Fibroblast of skin of right biceps (primary cell): ENCODE measurements around the gene SSB.
"Not testable (repeated sequence)": the region's sequence is repeated elsewhere in the genome, so short reads cannot be mapped to it uniquely, and the experiment has no call there.

Experiments
- DNase-seq: peaks from one replicate; pipeline ENCODE4 v3.0.0-alpha.2; 2013

Gene SSB

DNA sequence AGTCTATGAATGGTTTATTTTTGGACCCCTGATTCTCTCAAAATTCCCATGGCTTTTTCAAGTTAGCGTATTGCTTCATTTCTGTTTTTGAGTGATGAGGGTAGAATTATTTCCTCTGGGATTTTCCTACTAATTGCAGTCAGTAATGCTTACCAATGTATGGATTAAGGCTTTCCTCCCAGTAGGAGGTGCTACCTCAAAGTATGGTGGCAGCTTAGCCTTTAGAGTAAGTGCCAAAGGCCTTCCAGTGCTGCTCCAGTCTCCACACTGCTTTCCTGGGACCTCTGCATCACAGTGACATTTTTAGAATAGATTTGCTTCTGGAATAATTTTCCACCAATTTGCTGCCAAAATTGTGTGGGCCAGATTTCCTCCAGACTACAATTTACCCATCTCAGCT, 16.2 kb upstream of the SSB start:
- no peak for DNase-seq

DNA sequence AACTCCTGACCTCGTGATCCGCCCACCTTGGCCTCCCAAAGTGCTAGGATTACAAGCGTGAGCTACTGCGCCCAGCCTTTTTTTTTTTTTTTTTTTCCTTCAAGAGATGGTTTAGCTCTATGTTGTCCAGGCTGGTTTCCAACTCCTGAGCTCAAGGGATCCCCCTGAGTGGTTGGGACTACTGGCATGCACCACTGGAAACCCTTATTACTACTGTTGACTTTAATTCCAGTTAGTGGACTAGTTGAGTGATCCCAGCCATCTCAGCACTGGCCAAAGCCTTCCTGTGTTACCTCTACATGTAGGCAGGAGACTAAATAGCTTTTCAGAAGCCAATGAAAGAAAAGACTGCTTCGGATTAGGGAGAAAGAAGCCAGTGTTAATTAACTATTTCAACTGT, 8.1 kb upstream of the SSB start:
- no peak for DNase-seq

DNA sequence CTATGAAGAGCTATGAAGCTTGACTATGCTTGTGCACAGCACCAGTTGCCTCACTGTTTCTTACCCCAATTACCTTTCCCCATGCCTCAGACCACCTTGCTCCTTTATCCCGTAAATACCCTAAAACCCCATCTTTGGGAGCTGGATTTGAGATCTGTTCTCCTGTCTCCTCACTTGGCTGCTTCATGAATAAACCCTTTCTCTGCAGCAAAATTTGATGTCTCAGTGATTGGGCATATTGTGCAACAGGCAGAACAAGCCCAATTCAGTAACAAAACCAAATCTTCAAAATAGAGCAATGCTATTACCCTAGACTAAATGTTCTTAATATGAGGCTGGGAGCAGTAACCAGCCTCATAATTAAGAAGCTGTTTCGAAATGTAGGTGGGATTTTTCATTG, 3.5 kb upstream of the SSB start:
- DNase-seq: no peak

DNA sequence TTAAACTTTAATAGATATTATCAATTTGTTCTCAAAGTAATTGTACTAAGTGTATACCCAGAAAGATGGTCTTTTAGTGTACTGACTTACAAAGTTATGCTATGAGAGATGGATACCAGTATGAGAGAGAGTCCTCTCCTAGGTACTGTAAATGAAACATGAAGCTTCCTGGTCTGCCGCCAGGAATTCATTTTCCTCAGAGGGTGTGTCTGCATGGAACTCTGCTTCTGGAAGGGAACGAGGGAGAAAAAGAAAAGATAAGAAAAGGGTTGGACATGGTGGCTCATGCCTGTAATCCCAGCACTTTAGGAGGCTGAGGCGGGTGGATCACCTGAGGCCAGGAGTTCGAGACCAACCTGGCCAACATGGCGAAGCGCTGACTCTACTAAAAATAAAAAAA, 2.2 kb upstream of the SSB start:
- no peak for DNase-seq

DNA sequence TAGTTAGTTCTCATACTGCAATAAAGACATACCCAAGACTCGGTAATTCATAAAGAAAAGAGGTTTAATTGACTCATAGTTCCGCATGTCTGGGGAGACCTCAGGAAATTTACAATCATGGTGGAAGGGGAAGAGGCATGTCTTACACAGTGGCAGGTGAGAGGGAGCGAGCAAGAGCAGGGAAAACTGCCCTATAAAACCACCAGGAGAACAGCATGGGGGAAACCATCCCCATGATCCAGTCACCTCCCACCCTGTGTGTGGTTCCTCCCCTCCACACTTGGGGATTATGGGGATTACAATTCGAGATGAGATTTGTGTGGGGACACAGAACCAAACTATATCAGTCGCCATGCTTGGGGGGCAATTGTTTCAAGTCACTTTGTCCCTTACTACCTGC, 1.1 kb upstream of the SSB start:
- DNase-seq: no peak

DNA sequence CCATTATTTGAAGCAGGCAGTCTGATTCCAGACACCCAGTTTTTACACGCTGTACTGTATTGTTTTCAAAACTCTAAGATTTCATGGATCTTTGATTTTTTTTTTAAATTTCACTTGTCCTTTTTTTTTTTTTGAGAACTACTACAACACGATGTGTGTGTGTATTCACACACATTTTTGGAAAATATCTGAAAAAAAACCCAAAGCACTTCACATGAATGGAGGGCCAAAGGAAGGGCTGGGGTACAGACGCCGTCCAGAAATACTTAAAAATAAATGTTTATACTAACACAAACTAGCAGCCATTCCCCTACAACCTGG, 314 bp upstream of the SSB start:
- no peak for DNase-seq

DNA sequence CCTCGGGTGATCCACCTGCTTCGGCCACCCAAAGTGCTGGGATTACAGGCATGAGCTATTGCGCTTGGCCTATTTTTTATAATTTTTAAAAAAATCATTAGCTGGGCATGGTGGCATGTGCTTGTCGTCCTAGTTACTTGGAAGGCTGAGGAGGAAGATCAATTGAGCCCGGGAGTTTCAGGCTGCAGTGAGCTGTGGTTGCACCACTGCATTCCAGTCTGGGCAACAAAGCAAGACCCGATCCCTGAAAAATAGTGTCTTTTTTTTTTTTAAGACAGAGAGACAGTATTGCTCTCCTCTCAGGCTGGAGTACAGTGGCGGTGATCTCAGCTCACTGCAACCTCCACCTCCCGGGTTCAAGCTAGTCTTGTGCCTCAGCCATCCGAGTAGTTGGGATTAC, 4.8 kb downstream of the SSB start:
- no peak for DNase-seq

DNA sequence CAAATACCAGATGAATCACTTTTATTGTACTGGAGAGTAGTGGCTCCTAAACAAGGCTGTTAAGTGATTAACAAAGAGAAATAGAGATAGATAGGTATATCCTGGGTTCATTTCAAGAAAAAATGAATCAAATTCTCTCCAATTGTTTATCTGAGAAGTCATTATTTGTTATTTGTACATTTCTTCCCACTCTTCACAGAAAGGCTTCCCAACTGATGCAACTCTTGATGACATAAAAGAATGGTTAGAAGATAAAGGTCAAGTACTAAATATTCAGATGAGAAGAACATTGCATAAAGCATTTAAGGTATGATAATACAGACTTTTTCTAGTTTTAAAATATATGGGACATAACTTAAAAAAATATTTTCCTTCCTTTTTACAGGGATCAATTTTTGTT, 7.9 kb downstream of the SSB start:
- no peak for DNase-seq

DNA sequence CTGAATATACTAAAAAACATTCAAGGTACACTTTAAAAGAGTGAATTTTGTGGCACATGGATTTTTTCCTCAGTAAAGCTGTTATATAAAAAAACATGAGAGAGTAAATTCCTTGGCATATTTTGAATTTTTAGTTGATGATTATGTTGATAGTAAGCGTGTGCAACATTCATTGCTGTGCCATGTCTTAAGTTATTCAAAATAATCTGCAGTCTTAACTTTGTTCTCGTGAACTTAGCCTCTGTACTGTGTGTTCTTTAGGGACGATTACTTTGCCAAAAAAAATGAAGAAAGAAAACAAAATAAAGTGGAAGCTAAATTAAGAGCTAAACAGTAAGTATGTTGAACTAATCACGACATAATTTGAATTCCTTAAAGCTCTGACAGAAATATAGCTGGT, 9.6 kb downstream of the SSB start:
- DNase-seq: peak; percentile 70

DNA sequence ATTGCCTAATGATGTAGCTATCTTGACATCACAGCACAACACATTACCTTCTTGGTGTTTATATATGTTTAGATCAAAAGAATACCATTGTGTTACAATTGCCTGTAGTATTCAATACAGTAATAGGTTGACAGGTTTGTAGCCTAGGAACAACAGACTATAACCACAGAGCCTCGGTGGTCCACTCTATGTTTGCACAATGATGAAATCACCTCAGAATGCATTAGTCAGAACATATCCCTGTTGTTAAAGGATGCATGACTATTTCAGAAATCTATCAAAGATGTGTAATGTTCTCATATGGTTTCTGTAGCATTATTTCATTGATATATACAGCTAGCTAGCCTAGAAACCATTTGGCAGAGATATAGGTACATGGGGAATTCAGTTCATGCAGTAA, 17.2 kb downstream of the SSB start:
- DNase-seq: peak; percentile 89

DNA sequence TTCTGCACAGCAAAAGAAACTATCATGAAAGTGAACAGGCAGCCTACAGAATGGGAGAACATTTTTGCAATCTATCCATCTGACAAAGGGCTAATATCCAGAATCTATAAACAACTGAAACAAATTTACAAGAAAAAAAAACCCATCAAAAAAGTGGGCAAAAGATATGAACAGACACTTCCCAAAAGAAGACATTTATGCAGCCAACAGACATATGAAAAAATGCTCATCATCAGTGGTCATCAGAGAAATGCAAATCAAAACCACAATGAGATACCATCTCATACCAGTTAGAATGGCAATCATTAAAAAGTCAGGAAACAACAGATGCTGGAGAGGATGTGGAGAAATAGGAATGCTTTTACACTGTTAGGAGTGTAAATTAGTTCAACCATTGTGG, 18.3 kb downstream of the SSB start:
- DNase-seq: not testable (repeated sequence)

DNA sequence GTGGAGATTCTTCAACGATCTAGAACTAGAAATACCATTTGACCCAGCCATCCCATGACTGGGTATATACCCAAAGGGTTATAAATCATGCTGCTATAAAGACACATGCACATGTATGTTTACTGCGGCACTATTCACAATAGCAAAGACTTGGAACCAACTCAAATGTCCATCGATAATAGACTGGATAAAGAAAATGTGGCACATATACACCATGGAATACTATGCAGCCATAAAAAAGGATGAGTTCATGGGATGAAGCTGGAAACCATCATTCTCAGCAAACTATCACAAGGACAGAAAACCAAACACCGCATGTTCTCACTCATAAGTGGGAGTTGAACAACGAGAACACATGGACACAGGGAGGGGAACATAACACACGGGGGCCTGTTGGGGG, 18.7 kb downstream of the SSB start:
- not testable (repeated sequence) for DNase-seq

DNA sequence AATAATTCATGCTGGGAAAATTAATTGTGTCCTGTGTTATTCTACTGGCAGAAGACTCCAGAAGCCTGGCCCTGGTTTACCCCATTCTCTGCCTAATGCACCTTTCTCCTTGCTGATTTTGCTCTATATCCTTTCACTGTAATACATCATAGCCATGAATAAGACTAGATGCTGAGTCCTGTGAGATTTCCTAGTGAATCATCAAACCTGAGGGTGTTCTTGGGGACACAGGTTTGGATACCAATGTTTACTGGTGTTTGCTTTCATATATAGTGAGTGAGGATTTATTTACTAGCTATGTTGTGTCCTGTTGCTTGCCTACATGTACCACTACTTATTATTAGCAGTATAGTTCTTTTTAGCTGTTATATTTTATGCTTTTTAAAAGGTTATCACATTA, 19.6 kb downstream of the SSB start:
- DNase-seq: no peak

DNA sequence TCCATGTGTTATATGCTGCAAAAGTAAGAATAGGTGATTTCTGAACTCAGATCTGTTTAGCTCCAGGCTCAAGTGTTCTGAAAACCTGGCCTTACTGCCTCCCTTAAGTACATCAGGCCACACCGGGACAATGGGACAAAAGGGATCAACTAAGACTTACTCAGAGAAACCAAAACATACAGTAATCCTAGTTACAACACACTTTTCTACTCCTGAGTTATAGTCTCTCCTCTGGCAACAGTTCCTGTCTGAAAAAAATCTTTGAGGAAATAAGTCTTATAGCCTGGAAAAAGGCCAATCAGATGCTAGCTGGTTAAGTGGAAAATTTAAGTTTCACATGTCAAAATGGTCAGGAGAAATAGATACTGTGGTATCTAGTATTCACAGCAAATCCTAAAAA, 20.4 kb downstream of the SSB start:
- DNase-seq: peak; percentile 60

DNA sequence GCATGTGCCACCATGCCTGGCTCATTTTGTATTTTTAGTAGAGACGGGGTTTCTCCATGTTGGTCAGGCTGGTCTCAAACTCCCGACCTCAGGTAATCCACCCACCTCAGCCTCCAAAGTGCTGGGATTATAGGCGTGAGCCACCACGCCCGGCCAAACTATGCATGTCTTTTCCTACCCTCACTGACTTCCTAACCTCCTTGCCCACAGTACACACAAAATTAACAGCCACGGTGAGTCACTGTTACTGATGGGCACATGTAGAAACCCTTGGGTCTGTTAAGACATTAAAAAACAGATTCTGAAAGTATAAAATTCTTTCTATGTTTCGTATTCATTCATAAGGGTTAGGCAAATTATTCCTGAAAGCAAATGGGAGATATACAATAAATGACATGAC, 21.4 kb downstream of the SSB start:
- DNase-seq: not testable (repeated sequence)

DNA sequence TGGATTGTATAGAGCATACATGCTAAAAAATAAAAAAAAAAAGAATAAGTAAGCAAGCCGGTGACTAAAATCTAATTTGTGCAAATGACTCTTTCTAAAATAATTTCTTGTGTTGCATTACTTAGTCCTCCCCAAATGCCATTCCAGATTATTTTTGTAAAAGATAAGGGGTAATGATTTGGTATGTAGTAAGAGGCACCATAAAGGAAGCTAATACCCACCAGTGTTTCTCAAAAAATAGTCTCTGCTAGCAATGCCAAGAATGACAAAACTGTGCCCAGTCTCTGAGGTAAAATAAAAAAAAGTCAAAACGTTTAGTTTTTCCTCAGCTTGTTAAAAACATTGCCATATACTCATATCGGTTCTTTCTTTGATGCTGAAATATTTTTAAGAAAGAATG, 23.4 kb downstream of the SSB start:
- no peak for DNase-seq

DNA sequence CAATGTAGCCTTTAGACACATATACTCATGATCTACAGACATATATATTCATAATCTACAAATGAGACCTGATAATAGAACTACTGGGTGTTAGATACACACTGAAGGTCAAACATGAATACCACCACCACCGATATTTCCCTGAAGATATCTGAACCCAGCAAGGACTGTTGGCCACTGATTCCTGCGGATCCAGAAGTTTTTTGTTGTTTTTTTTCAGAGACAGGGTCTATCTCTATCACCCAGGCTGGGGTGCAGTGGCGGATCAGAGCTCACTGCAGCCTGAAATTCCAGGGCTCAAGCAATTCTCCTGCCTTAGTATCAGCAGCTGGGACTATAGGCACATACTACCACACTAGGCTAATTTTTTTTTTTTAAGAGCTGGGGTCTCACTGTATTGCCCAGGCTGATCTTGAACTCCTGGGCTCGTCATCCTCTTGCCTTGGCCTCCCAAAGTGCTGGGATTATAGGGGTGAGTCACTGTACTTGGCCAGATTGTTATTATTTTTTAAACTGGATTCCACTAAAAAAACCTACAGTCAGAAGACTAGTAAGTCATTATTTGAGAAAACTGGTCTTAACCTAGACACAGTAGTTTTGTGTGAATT, 24.2 kb downstream of the SSB start:
- peak; percentile 8 for DNase-seq

DNA sequence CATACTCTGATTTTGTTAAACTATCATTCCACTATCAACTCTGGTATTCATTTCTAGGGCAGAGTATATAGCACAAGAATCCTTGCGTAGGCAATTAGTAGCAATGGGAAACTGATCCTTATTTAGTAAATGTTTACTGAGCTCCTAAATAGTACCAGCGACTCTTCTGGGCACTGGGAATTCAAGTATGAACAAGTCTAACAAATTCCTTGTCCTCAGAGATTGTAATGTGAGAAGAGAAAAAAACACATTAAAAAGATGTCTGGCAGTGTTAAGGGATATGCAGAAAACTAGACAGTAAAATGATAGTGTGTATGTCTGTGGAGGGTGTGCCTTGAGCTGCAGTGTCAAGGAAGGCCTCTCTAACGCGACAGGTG, 25.3 kb downstream of the SSB start:
- DNase-seq: no peak

DNA sequence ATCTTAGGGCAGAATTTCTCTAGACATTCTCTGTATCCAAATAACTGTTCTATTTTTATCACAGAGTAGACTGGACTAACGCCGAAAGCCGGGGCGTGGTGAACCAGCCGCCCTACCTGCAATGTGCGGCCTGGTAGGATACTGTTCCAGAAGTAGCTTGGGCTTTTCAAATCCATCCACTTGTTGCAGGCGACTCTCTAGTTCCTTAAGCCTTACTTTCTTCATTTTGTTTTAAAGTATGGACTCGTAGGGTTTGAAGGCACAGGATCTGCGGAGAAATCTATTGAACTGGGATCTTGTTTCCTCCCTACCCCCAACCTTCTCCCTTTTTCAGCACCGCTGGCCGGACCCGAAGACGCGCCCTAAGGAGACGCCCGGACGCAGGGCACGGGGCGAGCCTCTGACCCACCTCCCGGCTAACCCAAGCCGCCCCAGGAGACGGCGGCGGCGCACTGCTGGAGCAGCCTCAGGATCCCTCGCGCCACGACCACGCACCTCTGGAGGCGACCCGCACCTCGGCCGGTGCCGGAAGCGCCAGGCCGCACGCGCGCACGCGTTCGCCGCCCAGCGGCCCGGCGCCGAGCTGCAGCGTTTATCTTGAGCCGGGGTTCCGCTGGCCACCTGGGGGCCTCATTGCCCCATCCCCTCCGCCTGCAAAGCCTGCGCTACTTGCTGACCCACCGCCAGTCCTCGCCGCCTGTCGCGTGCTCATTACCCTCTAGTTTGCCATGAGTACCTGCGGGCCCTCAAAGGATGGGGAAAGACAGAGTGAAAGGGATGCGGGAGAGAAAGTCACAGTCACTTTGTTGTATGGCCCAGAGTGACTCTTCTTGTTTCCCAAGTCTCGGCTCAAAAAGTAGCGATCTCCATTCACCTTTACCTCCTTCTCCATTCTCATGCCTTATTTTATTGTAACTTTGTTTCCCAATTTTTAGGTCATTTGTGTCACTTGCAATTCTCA, 26.0 kb downstream of the SSB start, which contains the start of gene METTL5:
Gene METTL5 (minus strand): TSS at position 533 of the 961 bp plus-strand sequence. CDS start 308 bp downstream, at position 225.
- DNase-seq: peak; percentile 78

DNA sequence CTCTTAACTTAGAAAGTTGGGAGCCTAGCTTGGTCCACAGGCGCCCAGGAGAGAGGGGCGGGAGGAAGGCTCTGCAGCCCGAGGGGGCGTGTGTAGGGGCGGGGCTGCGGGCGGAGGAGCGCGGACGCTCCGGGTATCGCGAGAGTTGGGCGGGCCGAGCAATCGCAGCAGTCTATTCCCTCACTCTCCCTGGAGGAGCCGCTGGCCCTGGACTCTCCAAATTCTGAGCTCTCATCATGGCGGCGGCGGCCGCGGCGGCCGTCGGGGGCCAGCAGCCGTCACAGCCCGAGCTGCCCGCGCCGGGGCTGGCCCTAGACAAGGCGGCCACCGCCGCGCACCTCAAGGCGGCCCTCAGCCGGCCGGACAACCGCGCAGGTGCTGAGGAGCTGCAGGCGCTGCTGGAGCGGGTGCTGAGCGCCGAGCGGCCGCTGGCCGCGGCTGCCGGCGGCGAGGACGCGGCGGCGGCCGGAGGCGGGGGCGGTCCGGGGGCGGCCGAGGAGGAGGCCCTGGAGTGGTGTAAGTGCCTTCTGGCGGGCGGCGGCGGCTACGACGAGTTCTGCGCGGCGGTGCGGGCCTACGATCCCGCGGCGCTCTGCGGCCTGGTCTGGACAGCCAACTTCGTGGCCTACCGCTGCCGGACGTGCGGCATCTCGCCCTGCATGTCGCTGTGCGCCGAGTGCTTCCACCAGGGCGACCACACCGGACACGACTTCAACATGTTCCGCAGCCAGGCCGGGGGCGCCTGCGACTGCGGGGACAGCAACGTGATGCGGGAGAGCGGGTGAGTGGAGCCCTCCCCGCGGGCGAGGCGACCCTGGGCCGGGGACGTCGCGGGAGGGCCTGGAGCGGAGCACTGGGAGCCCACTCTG, 28.8 kb downstream of the SSB start, which contains the start of gene UBR3:
Gene UBR3 (plus strand): TSS at position 183 of the 869 bp plus-strand sequence. CDS start 54 bp downstream, at position 237.
- peak; percentile 93 for DNase-seq

DNA sequence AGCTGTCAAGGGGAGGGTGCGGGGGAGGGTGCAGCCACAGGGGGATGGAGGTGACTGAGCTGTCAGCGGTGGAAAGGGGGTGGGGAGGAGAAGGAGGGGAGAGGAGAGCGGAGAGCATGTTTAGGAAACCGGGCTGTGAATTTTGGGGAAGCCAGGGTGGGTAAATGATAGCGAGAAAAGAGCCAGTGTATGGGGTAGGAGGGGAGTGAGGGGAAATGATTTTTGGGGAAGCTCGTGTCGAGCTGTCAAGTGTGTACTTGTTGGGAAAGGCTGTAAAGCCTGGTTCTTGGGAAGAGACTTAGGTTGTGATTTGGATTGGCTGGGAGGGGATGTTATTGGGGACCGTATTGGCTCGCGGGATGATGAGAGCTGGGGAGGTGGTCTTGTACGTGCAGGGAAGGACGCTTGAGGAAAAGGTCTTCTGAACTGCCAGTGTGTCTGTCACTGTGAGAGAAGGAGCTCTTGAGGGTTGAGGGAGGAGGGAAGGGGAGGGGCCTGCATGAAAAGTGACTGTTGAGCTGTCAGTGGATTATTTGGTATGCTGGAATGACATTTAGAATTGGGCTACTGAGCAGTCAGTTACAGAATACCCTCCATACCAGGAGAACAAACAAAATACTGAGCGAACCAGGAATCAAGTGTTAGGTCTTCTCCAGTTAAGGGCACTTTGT, 29.6 kb downstream of the SSB start:
- DNase-seq: peak; percentile 56

DNA sequence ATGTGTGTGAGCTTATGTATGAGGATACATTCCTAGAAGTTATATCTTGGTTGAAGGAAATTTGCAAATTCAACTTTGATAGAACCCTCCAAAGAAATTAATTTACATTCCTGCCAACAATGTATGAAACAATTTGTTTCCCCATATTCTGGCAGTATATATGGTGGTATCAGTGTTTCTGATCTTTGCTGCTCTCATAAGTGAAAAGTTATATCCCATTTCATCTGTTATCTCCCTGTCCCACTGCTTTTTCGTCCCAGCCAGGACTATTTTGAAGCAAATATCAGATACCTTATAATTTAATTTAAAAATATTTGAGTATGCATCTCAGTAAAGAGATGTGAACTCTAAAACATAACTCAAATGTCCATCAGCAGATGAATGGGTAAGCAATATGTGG, 35.7 kb downstream of the SSB start:
- DNase-seq: no peak
